HCEC 1CT (cell line): ENCODE data around the gene GJD2.
A peak's percentile ranks its signal among the peaks of the same experiment; 100 is the strongest.

Experiments used
- DNase-seq: peaks from one replicate; pipeline ENCODE4 v3.0.0-alpha.2; 2017

The GJD2 gene

DNA sequence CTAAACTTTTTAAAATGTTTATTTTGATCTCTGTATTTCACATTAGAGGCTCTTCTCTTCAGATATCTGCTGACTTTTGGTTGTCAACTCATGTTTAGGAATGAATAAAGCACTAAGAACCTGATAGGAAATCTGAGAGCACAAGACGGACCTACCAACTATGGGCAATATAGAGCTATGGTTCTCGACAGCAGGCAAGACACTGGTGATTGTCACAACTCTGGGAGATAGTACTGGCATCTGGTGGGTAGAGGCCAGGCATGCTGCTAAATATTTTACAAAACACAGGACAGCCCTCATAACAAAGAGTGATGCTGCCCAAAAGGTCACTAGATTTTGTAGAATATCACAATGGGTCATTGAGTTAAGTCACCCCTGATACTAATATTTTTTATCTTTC lies 17.5 kb upstream of the GJD2 start:
- no peak for DNase-seq

DNA sequence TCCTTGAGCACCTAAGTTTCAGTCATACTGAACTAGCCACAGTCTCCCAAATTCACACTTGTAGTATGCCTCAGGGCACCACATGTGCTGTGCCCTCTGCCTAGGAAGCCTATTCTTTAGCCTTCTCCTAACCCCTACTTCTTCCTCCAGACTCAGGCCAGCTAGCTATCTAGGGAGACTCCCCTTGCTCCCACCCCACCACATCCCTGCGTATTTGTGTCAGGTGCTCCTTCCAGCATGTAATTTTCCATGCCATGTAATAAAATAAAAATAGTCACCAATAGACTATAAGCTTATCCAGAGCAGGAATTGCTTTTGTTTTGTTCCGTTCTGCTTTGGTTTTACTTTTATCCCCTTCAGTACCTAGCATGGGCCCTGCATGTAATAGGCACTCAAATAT lies 14.9 kb upstream of the GJD2 start:
- DNase-seq: no peak

DNA sequence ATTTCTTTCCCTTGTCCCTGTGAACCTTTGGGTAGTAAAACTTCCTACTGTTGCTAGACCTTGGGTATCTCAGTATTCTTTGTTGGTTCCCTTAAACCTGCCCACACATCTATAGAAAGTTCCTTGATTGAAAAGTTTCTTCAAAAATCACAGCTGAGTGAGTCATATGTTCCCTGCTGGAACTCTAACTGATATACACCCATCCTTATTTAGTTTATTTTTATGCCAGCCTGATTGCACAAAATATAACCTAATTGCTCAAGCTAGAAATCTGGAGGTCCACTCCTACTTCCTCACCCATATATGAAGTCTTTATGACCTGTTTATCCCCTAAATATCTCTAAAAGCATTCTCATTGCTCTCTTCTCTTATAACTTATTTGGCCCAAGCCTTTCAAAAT lies 13.7 kb upstream of the GJD2 start:
- peak; percentile 8 for DNase-seq

DNA sequence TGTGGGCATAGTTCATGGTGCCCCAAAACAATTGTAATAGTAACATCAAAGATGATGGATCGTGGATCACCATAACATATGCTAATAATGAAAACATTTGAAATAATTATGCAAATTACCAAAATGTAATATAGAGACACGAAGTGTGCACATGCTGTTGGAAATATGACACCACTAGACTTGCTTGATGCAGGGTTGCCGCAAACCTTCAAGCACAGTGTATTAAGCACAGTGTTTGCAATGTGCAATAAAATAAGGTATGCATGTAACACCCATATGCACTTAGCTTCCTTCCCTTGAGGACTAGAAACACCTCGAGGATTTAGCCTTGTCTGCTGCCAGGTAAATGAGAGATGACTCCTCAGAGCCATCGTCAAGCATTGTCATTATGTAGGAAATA lies 10.9 kb upstream of the GJD2 start:
- no peak for DNase-seq

DNA sequence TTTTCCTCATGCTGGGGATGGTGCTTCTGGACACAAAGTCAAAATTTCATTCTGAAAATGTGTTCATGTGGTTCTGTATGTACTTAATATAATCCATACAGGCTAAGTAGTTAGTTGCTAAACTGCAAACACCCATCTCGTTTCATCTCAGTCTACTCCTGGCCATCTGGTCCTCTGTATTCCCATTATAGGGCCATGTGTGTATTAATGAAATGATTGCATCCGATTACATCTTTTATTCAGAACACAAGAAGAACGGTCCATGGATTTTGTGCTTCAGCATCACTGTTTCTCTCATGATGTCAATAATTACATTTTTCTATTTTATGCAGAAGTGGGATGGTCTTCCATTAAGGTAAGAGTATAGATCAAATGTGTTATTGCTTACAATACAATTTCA lies 6.1 kb upstream of the GJD2 start:
- no peak for DNase-seq

DNA sequence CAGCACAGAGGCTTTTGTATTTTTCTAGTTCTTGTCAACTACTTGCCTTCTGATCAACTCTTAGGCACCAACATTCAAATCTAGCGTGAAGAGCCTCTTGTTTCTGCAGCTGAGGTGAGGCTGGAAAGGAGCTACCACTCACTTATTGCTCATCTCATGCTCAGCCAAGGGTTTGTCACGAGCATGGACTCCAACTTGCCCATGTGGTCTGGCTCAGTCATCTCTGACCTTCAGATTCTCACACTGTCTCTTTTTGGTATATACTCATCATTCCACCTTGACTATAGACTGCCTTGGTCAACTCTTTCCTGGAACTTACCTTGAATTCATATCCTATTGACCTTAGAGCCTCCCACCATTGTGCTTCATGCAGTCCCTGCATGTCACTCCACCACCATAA lies 5.2 kb upstream of the GJD2 start:
- no peak for DNase-seq

DNA sequence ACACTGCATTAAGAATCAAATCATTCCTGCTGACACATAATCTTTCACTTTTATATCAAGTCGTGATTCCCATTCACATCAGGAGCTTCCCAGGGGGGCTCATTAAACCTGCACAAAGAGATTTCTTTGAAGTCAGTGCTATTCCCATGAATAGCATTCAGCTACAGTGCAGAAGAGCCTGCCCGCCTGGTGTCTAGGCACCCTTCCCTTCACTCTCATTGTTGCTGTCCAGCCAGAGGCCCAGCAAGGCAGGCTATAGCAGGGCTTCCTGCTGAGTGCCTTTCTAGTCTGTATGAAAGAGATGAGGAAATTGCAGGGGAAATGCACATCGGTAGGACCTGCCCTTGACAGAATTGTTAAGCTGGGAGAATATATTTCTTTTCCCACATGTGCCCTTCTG lies 4.5 kb upstream of the GJD2 start:
- no peak for DNase-seq

DNA sequence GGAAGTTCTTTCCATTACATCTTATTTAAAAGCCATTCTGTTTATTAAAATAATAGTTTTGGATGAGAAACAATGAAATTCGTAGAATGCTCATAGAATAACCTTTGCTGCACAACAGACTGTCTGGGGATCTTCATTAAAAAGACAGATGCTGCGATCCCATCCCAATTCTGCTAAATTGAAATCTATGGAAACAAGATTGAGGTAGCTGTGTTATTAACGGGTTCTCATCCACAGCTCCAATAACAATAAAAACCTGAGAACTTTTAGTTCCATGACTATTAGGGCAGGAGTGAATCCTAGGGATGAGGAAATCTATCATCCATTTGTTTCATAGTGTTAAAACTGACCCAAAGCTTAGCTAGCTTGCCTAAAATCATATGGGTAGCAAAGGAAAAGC lies 2.5 kb upstream of the GJD2 start:
- DNase-seq: no peak

DNA sequence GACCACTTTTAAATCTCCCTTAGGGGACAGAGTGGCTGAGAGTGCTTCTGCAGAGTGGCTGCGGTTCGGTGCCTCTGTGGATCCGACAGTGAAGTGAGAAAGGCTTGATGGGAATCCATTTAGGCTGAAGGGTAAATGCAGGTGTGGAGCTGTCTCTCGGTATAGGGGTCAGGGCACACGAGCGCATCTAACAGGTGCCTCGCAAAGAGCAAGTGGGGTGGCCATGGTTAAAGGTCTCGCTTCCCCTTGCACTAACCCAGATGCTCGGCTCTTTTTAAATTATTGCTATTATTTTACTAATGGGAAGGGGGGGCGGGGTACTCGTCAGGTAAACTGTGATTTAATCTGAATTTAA lies 598 bp upstream of the GJD2 start:
- no peak for DNase-seq

DNA sequence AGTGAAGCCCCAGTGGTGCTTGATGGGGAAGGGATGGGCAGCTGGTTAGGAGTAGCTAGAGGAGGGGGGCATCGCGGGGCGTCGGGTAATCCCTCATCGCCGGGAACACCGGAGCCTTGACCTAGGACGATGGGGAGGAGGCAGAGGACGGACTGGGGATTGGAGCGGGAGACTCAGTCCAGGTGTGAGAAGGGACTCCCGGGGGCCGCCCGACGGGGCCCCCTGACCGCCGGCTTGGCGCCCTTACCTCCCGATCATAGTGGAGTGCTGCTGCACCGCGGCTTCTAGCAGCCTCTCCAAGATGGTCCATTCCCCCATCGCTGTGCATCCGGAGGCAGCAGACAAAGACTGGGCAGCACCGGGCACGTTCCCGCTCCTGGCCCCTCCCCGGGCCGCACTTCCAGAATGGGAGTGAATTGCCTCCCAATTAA lies 612 bp downstream of the GJD2 start:
- no peak for DNase-seq

DNA sequence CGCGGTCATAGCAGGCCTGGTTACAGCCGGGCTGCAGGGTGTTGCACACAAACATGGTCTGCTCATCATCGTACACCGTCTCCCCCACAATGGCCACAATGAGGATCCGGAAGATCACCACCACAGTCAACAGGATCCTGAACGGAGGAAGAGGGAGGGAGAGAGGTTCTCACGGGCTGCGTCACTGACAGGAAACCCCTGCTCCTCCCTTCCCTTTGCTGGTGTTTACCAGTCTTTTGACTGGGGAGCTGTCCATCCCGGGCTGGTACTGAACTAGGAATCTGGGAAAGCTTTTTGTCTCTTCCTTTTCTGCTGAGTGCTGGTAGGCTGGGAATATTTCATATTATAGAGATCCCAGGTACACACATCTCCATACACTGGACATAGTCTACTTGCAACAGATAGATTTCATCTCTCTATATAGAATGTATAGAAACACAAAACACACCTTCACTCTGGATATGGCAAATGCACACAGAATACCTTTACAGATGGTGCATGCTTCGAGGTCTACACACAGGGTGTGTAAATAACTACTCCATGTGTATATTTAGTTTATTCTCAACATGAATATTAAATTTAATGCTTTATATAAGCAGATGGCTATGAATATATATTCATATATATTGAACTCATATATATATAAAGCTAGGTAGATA lies 1.4 kb downstream of the GJD2 start:
- DNase-seq: peak; percentile 45

DNA sequence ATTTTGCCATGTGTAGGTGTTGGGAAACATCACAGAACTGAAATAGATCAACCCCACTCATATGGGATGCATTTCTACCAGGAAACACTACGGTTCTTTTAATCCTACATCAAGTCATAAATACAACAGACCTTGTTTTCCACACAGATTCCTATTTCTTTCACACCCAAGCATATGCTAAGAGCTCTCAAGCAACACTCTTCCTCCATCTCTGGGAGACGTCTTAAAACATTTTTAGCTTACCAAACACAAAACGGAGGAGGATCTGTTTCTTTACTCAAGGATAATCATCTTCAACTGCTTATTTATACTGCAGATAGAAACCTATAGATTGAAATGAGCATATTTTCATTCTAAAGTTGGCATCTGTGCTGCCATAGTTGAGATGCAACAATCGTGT lies 5.1 kb downstream of the GJD2 start:
- no peak for DNase-seq

DNA sequence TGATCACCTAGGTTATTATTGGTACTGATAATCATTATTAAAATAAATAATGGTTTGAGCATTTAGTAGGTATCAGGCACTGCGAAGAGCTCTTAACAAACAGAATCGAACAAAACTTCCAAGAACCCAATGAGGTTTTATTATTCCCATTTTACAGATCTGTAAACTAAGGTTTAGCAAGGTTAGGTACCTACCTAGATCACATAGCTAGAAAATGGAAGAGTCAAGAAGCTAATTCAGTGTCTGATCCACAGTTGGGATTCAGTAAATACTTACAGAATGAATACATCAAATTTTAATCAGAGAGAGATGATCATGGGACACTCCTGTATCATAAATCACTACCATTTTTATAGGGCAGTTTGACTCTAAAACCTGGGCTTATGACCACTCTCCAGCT lies 15.5 kb downstream of the GJD2 start:
- DNase-seq: no peak

DNA sequence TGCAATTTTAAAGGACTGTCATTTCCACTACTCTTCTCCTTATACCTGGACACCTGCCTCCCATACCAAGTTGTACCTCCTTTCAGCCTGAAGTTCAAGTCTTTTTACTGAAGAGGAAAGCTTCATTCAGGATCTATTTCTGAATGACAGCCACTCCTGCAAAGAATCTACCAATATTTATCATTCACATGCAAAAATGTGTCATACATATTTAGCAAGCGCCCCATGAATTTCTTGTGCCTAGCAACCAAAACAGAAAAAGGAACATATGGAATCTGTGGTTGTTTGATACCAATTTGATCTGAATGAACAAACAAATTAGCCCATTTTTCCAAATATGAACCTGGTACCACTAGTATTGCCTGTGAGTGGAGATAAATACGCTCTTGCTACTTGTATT lies 16.8 kb downstream of the GJD2 start:
- no peak for DNase-seq

DNA sequence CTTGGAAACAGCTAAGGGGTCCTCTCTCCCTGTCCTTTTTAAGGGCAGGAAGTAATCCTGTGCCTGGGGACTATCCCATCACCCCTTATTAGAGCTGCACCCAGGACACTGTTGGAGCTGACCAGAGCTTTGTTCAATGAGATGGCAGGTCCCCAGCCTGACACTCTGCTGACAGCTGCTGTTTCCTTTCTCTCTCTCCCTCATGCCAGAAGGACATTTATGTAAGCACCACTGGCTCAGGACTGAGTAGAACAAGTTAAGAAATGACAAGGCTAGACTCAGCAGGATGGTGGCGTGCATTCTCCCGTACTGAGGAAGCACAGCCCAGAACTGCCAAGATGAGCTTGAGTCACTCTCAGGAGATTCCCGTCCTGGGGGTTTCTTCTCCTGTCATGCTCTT lies 17.3 kb downstream of the GJD2 start:
- DNase-seq: peak; percentile 5

DNA sequence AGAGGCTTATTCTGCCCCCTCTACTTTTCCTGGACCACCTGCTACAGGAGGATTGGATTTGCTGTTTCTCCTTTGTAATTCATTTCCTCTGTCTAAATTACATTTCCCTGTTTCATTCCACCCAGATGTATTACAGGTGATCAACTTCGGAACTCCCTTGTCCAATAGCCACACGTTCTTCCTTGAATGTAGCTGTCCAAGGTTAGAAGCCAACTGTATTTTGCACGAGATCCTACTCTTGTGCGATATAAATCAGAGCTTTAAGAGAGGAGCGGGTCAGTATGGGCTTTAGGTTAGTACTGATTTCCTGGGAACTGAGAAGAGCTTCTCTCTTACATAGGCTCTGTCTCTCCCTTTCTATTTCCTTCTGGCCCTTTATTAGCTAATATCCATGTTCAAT lies 20.5 kb downstream of the GJD2 start:
- DNase-seq: no peak

DNA sequence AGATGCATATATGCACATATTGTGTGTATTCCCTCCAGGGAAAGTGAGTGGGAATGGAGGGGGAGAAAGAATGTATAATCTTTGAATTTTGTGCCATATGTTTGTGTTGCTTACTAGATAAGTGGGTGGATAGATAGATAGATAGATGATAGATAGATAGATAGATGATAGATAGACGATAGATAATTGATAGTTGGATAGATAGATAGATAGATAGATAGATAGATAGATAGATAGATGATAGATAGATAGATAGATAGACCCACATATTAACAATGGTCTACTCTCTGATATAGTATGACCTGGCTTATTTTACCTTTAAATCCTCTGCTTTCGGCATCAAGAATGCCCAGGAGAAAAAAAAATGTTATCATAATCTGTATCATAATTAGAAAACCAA lies 21.2 kb downstream of the GJD2 start:
- no peak for DNase-seq

DNA sequence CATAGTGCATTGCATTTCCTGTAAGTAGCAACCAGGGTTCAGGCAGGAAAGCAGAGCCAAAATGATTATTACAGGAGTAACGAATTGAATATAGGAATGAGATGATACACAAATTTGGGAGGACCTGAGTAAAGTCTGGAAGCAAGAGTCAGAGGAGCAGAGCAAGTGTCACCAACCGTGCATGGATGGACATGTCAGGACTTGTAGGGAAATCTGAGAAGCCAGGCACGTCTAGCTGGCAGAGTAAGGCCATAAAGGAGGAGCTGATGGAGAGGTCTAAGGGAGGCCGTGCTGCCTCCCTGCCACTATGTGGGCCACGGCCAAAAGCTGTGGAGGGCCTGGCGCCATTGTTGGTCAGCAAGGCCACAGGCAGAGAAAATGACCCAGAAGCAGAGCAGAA lies 22.4 kb downstream of the GJD2 start:
- no peak for DNase-seq

DNA sequence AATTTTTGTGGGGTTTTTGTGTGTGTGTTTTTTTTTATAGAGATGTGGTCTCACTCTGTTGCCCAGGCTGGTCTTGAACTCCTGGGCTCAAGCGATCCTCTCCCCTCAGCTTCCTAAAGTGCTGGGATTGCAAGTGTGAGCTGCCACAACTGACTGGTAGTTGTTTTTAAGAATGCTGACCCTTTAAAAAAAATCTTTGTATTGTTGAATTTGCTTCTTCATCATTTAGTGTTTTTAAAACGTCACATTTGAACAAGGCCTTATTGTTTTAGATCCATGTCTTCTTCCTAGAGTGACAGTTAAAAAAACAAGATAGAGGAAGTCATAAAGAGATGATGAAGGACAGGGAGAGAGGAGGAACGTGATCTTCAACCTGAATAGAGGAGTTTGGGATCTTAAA lies 24.1 kb downstream of the GJD2 start:
- DNase-seq: no peak

DNA sequence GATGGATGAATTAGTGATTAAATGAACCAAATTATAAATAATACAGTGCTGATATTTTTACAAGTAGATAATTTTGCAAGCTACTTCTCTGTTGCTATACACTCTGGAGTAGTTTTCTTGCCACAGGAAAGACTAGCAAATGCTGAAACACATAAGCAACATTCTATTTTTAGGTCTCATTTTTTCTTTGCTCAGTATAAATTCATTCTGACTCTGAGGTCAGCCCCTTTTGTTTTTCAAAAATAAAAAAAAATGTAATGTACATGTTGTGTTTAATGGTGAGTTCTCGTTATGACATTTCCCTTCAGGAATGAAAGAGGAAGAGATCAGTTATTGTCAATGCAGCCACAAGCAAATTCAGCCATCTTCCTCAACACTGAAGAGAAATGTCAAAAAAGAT lies 24.9 kb downstream of the GJD2 start:
- DNase-seq: no peak

DNA sequence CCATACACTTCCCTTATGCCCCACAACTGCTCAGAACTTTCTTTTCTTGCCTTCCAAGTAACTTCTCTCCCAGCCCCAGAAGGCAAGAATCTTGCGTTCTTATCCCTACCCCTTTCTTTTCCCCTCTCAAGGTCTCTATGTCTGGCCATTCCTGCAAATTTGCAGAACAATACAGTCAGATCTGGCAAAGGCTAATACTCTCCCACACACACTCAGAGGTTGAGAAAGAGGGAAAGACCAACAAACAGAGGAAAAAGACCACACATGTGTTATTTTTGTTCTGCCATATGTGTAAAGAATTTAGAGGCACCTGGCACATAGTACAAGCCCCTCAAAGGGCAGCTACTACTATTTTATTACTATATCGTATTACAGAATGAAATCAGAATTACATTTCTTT lies 25.7 kb downstream of the GJD2 start:
- no peak for DNase-seq

DNA sequence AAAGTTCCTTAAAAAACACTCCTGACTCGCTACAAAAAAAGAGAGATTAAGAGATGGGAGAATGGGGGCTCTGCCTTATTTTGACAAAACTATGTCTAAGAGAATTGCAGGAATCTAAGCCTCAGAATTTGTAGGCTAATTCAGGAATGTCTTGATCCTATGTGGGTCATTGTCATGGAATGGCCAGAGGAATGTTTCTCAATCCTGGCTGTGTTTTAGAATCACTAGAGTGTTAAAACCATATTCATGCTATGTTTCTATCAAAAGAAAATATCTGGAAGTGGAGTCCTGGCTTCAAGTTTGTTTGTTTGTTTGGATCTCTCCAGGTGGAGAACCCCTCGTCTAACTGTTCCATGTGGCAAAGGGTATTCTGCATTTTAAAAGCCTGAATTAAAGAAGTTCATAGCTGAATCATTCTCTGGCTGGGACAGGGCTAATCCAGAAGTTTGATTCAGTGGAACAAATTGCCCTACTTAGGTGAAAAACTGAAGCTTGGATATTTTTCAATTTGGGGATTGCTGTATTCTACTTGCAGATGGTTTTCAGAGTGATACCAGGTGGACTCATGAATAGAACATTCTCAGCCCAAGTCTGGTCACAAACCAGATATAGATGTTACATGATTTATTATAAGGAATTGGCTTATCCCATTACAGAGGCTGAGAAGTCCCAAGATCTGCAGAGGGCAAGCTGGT lies 28.2 kb downstream of the GJD2 start:
- peak; percentile 29 for DNase-seq

DNA sequence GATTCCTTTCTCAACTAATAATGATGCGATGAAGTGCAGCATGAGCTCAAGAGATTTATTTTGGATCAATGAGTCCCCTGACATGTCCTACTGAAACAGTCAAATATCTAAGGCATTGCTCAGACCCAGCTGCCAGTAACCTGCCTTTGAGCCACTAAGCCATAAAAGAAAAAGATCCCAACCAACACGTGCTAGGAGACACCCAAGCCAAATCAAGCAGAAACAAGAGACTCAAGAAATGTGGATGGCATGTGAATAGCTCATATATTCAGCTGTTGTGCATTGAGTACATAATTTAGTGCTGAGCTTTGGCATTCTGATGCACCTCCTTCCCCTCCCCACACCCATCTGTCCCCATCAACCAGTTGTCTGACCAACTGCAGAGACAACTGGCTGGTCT lies 29.2 kb downstream of the GJD2 start:
- no peak for DNase-seq

DNA sequence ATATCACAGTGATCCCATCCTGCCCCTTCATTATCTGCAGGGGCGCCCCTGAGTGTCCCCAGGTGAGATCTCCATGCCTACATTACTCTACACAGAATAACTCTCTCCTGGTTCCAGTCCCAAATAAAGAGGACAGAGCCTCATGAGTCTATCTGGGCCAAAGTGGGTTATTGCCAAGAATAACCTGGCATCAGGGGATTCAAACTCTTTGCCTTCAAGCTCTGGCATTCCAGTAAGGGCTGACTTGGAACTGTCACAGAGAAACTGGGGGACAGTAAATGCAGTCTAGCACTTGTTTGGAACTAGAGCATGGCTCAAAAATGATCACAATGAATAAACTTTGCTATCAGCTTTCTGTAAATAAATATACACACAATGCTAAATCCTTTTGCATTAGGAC lies 30.3 kb downstream of the GJD2 start:
- DNase-seq: no peak

DNA sequence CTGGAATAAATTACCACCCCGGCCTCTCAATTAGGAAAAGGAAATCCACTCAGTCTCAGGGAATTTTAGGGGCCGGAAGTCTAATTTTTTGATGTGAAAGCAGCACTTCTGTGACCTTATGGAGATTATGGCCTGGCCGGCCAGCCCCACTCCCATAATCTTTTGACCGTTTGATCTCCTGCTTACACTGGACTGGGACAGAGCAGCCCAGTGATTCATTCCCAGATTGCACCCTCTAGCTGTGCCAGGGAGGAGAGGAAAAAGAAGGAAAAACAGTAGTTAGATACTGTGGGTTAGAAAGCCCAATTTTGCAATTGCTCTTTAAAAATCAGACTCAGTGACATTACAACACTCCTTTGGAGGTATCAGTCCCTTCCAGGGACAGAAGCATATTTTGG lies 32.4 kb downstream of the GJD2 start:
- DNase-seq: peak; percentile 39
